Coronary artery (tissue), 2 donors: Measurements from ENCODE around the gene FITM1.

Experiments
- DNase-seq: peaks from one replicate; pipeline ENCODE4 v3.0.0-alpha.2; 2017; ENCODE audit warnings: low spot score
- H3K27ac ChIP-seq, 2 donors: fragments of 200-600 bp; sonication (generic); one replicate each; pipeline ENCODE4 v1.5.1; 2016 to 2019
- H3K4me3 ChIP-seq: fragments of 200-600 bp; sonication (generic); 2 replicates; pipeline ENCODE4 v1.5.1; 2016; ENCODE audit warnings: mild to moderate bottlenecking, moderate library complexity
- CTCF ChIP-seq: fragments of 200-600 bp; sonication (generic); IDR thresholded peaks from one replicate; pipeline ENCODE4 v1.5.1; 2019; ENCODE audit warnings: antibody characterized with exemption

FITM1 gene

GRCh38 chr14:24122416-24122815, 8.0 kb upstream of the FITM1 start:
- TF ChIP-seq CTCF: no peak
- DNase-seq: no peak
- Histone ChIP-seq H3K4me3 (no peak overlapping the region), H3K27ac (no peak overlapping the region)

GRCh38 chr14:24122898-24123297, 7.6 kb upstream of the FITM1 start:
- DNase-seq: no peak
- no peak for TF ChIP-seq CTCF
- no peak overlapping the region for H3K4me3 ChIP-seq
- H3K27ac ChIP-seq: no peak overlapping the region

- no peak for DNase-seq
- H3K4me3 ChIP-seq: no peak overlapping the region
- H3K27ac ChIP-seq: no peak overlapping the region
- no peak for TF ChIP-seq CTCF
These were observed 6.7 kb upstream of the FITM1 start for GRCh38 chr14:24123424-24124417.

GRCh38 chr14:24126939-24127338, 3.5 kb upstream of the FITM1 start:
- no peak for TF ChIP-seq CTCF
- H3K27ac ChIP-seq: no peak overlapping the region
- DNase-seq: no peak

GRCh38 chr14:24127673-24128072, 2.8 kb upstream of the FITM1 start:
- TF ChIP-seq CTCF: no peak
- H3K27ac ChIP-seq: no peak overlapping the region
- DNase-seq: no peak
- no peak overlapping the region for H3K4me3 ChIP-seq

More at GRCh38 chr14:24126939-24127338, 3.5 kb upstream of the FITM1 start:
- no peak overlapping the region for H3K4me3 ChIP-seq

GRCh38 chr14:24129410-24129998, 955 bp upstream of the FITM1 start:
- H3K27ac ChIP-seq: no peak overlapping the region
- no peak overlapping the region for H3K4me3 ChIP-seq
- no peak for DNase-seq
- no peak for TF ChIP-seq CTCF
